Activated CD4-positive, alpha-beta T cell treated with anti-CD3 and anti-CD28 coated beads, Interleukin-2, Interleukin-6, amounts not matched to agents 100 ng/mL and 50 ng/mL, durations not matched to agents 16 hours and 8 hours (primary cell): ENCODE results near the gene POFUT2.
A peak's percentile ranks its signal among the peaks of the same experiment; 100 is the strongest.

ENCODE experiments used
- DNase-seq: peaks from one replicate; pipeline ENCODE4 v3.0.0-alpha.2; 2020

The POFUT2 gene

GRCh38 chr21:45246386-45247320 is 41.0 kb downstream of the POFUT2 start:
- no peak for DNase-seq

GRCh38 chr21:45244799-45245340 is 42.8 kb downstream of the POFUT2 start:
- DNase-seq, result no peak

GRCh38 chr21:45243603-45244002 is 44.1 kb downstream of the POFUT2 start:
- no peak for DNase-seq

- DNase-seq, result no peak
These were observed 46.3 kb downstream of the POFUT2 start for GRCh38 chr21:45241357-45241756.

- DNase-seq, result no peak
These were observed 50.3 kb downstream of the POFUT2 start for GRCh38 chr21:45237401-45237800.

GRCh38 chr21:45236481-45236880 is 51.2 kb downstream of the POFUT2 start:
- DNase-seq, result no peak

GRCh38 chr21:45235488-45235887 is 52.2 kb downstream of the POFUT2 start:
- no peak for DNase-seq

- no peak for DNase-seq
These were observed 52.7 kb downstream of the POFUT2 start for GRCh38 chr21:45234965-45235364.

GRCh38 chr21:45234127-45234526 is 53.6 kb downstream of the POFUT2 start:
- no peak for DNase-seq

GRCh38 chr21:45231705-45232104 is 56.0 kb downstream of the POFUT2 start:
- no peak for DNase-seq

- no peak for DNase-seq
These were observed 58.9 kb downstream of the POFUT2 start for GRCh38 chr21:45228656-45229240.

GRCh38 chr21:45228171-45228641 is 59.5 kb downstream of the POFUT2 start:
- DNase-seq, result peak; percentile 80

- DNase-seq, result no peak
These were observed 60.0 kb downstream of the POFUT2 start for GRCh38 chr21:45227735-45228134.

- peak; percentile 23 for DNase-seq
These were observed 61.0 kb downstream of the POFUT2 start for GRCh38 chr21:45226540-45227326.

- no peak for DNase-seq
These were observed 61.9 kb downstream of the POFUT2 start for GRCh38 chr21:45225741-45226327.

- DNase-seq, result no peak
These were observed 62.5 kb downstream of the POFUT2 start for GRCh38 chr21:45225041-45225740.

GRCh38 chr21:45224189-45224938 is 63.3 kb downstream of the POFUT2 start:
- no peak for DNase-seq

- no peak for DNase-seq
These were observed 64.2 kb downstream of the POFUT2 start for GRCh38 chr21:45223236-45224185.

- DNase-seq, result no peak
These were observed 65.7 kb downstream of the POFUT2 start for GRCh38 chr21:45222001-45222400.
